Activated CD4-positive, alpha-beta T cell treated with anti-CD3 and anti-CD28 coated beads, Interleukin-2, amount 50 U/mL, for 1 hour (primary cell): ENCODE results near the gene POLH.
"Not testable (repeated sequence)": the region's sequence is repeated elsewhere in the genome, so short reads cannot be mapped to it uniquely, and the experiment has no call there.

Experiments used
- DNase-seq: peaks from one replicate; pipeline ENCODE4 v3.0.0-alpha.2; 2020

The POLH gene

GRCh38 chr6:43634702-43635303 lies 58.8 kb downstream of the POLH start:
- DNase-seq: no peak

GRCh38 chr6:43635387-43636307 lies 59.7 kb downstream of the POLH start, which contains the start of gene MAD2L1BP:
TSS of gene MAD2L1BP (plus strand) at chr6:43635840. CDS start at chr6:43635876, 36 bp downstream.
- peak; percentile 83 for DNase-seq

- DNase-seq: peak; percentile 3
Observed at GRCh38 chr6:43636308-43636659, 60.3 kb downstream of the POLH start.

GRCh38 chr6:43639984-43640800 lies 64.2 kb downstream of the POLH start:
- DNase-seq: no peak

- peak; percentile 58 for DNase-seq
Observed at GRCh38 chr6:43644940-43645612, 69.1 kb downstream of the POLH start, which contains the start of gene RSPH9. TSS of gene RSPH9 (plus strand) at chr6:43645036. CDS start at chr6:43645099, 63 bp downstream.

GRCh38 chr6:43645613-43645964 lies 69.6 kb downstream of the POLH start:
- DNase-seq: no peak

- no peak for DNase-seq
Observed at GRCh38 chr6:43647613-43648012, 71.6 kb downstream of the POLH start.

- DNase-seq: no peak
Observed at GRCh38 chr6:43648248-43648647, 72.3 kb downstream of the POLH start.

- not testable (repeated sequence) for DNase-seq
Observed at GRCh38 chr6:43652822-43653221, 76.8 kb downstream of the POLH start.

GRCh38 chr6:43657221-43657802 lies 81.3 kb downstream of the POLH start:
- DNase-seq: no peak

- DNase-seq: no peak
Observed at GRCh38 chr6:43658161-43658560, 82.2 kb downstream of the POLH start.

- DNase-seq: not testable (repeated sequence)
Observed at GRCh38 chr6:43662948-43663347, 87.0 kb downstream of the POLH start.
